Inferior parietal cortex (tissue), 1 donor: ENCODE data around the gene EVX2.

Source experiments
- DNase-seq: peaks from one replicate; pipeline ENCODE4 v3.0.0-alpha.2; 2016; ENCODE audit errors: extremely low spot score

EVX2 gene

DNA sequence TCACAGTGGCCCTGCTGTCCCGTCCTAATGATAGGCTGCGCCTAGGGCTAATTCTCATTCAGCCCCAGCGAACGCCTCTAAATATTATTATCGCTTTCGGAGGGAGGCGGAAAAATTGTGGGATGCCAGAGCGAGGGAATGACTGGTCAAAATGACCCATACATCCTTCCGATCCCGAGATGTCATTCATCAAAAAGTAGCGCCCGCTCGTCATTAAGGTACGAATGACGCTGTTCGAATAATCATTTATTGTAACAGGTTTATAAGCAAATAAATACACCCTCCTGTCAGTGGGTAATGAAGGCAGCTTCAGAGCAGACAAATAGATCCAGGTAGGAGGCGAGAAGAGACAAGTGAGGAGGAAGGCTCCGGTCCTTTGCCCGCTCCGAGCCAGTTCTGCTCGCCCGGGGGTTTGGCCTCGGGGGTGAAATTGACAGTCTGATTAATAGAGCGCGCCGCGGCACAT lies at the start of gene EVX2:
Gene EVX2, minus strand, starts transcription at position 167 of the 466 bp plus-strand sequence. CDS start 186 bp downstream, outside the sequence.
- no peak for DNase-seq

GRCh38 chr2:176133389-176133788 lies 49.6 kb upstream of the EVX2 start:
- DNase-seq = no peak

DNA sequence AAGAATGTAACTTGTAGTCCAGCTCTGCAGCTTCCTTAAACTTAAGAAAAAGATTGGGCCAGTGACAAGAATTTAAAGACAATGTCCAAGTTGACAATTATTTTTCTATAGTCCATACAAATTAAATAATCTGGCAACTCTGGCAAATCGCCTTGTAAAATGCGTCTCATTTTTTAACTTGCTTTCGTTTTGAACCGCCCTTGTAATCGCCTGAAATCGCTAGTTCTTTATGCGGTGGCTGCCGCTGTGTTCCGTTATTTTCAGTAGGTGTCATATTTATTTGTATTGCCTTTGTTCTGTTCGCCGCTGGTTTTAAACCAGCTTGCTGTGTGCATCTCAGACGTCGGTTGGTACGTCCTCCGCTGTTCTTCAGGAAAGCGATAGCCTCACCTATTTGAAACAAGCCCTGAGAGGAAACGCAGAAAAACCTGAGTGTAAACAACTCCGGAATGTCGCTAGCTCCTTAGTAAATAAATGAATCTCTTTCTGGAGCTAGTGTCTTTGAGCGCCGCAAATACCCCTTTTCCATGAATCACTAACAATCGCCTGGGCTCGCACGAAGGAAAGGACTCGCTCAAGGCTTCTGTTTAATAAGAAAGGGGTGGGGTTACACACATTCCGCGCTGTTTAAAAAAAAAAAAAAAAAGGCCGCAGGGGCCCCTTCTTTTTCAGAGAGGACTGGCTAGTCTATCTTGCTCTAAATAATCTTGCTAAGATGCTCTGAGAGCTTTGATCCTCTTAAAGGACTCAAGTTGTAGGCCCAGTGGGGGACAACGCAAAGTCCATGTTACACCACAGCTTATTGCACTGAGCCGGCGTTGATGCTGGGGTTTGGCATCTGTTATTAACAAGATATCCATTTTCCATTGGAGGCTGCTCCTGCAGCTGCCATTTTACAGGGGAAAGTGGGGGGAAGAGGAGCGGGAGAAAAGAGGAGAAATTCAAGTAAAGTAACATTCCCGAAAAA lies 48.7 kb upstream of the EVX2 start:
- DNase-seq = no peak

GRCh38 chr2:176131848-176132158 lies 48.0 kb upstream of the EVX2 start:
- DNase-seq = no peak

DNA sequence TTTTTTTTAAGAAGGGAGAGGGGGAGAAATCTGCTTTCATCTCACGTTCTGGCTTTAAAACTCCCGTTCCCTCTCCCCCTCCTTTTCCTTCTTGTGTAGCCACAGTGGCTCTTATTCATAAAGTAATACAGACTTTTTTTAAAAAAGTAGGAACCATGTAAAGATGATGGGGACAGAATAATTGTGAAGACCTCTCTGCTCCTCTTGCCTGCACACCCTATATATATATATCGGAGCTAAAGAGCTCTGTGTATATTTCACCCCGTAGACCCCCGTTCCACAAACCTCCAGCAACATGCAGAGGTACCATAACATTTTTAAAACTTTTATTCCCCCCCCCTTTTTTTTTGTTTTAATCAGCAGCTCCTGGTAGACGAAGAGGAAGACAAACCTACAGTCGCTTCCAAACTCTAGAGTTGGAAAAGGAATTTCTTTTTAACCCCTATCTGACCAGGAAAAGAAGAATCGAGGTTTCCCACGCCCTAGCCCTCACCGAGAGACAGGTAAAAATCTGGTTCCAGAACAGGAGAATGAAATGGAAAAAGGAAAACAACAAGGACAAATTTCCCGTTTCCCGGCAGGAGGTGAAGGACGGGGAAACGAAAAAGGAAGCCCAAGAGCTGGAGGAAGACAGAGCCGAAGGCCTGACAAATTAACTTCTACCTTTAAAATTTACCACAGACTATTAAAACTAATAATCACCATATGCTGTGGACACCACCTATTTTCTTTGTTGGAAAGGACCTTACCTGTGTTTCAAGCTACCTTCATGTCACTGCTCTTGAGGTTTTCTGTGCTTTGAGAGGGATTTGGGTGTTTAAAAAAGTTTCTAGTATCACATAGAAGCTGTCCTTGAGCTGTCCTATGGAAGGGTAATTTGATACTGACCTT lies 47.4 kb upstream of the EVX2 start:
- DNase-seq = no peak

DNA sequence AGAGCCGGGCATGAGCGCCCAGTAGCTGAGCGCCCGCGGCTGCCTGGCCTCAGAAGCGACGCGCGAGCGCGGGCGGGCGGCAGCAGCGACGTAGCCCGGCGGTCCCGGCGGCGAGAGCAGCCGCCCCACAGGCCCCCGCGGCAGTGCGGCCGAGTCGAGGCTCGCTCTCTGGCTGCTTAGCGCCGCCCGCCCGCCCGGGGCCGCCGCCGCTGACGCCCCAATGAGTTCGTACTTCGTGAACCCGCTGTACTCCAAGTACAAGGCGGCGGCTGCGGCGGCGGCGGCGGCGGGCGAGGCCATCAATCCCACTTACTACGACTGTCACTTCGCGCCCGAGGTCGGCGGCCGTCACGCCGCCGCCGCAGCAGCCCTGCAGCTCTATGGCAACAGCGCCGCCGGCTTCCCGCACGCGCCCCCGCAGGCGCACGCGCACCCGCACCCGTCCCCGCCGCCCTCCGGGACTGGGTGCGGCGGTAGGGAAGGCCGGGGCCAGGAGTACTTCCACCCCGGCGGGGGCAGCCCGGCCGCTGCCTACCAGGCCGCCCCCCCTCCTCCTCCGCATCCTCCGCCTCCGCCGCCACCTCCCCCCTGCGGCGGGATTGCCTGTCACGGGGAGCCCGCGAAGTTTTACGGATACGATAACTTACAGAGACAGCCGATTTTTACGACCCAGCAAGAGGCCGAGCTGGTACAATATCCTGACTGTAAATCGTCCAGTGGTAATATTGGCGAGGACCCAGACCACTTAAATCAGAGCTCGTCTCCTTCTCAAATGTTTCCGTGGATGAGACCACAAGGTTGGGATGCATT lies 46.6 kb upstream of the EVX2 start:
- no peak for DNase-seq

- no peak for DNase-seq
These were observed 46.0 kb upstream of the EVX2 start for GRCh38 chr2:176129813-176130146.

DNA sequence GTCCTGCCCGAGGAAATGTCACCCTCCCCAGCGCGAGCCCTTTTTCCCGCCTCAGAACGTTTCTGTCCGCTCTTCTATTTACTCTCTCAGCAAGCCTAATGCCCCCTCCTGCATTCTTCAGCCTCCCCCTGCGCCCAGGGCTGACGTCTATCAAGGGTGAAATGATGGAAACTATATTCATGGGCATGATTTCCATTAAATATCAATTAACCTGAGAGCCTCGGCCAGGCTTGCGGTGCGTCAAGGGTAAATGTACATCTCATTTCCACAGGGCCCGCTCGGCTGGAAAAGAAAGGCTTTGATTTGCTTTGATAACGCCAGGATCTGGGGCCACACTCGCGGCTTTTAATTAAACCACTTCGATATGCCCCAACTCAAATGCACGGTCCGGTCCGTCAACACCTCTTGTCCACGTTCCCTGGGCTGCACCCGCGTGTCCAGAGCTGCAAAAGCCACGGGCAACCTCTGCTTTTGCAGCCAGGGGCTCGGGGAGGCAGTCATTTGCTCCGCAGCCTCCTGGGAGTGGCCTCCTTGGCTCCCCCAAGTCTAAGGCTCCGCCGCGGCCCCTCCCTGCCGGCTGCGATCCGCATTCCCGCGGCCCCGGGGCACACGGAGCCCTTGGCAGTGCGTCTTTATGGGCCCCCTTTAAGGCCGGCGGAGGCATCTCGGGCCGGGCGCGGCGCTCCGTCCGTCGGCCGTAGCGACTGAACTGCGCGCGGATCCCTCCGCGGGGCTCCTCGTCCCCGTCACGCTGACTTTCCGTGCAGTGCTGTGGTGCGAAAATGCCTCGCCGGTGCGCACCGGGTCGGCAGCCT lies 45.4 kb upstream of the EVX2 start, which contains the start of gene HOXD8:
Gene HOXD8, plus strand, starts transcription at position 724 of the 815 bp plus-strand sequence. CDS start 662 bp downstream, outside the sequence.
- no peak for DNase-seq

DNA sequence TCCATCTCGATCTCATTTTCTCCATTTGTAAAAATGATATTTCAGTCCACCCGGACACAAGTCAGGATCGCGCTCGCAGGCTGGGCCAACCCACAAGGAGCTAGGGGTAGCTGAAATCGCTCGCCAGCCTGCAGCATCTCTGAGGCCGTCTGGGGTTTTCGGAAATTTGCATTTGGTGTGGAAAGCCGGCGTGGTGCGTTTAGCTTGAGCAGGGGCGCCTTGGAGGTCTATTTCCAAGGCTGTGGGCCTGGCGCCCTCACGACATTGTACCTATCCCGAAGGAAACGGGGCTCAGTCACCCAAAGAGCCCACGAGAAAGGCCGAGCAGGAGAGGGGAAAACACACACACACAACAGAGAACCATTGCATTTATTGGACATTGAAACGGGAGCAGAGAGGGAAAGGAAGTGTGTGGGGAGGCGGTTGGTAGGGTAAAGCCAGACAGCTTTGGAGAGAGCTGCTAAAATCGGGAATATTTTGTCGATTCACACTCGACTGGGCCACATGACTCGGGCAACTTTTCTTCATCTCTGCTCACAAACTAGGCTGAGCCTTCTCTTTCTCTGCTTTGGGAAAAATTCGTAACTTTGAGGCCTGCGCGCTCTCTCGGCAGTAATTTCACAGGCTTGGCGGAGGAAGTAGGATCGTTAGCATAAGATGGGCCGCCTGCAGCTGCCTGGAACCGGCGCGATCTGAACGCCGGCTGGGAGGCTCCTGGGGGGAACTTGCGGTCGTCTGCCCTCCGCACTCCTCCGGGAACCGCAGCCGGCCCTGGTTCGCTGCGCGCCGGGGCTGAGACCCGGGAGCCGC lies 44.6 kb upstream of the EVX2 start:
- no peak for DNase-seq

- DNase-seq = no peak
These were observed 44.0 kb upstream of the EVX2 start for GRCh38 chr2:176127774-176128072.

GRCh38 chr2:176126929-176127773 lies 43.4 kb upstream of the EVX2 start:
- peak; percentile 86 for DNase-seq

DNA sequence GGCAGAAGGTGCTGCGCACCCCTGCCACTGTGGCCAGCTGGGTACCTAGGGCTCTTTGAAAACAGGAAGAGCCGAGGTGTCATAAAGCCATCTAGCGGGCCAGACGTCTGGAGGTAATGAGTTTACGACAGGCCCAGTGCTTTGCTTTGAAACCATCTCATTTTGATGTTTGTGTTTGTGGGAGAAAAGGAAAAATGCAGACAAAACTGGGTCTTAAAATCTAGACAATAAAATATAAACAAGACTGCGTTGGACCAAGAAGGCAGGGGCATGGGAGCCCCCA lies 42.0 kb upstream of the EVX2 start:
- DNase-seq = no peak

GRCh38 chr2:176124947-176125771 lies 41.4 kb upstream of the EVX2 start:
- no peak for DNase-seq

DNA sequence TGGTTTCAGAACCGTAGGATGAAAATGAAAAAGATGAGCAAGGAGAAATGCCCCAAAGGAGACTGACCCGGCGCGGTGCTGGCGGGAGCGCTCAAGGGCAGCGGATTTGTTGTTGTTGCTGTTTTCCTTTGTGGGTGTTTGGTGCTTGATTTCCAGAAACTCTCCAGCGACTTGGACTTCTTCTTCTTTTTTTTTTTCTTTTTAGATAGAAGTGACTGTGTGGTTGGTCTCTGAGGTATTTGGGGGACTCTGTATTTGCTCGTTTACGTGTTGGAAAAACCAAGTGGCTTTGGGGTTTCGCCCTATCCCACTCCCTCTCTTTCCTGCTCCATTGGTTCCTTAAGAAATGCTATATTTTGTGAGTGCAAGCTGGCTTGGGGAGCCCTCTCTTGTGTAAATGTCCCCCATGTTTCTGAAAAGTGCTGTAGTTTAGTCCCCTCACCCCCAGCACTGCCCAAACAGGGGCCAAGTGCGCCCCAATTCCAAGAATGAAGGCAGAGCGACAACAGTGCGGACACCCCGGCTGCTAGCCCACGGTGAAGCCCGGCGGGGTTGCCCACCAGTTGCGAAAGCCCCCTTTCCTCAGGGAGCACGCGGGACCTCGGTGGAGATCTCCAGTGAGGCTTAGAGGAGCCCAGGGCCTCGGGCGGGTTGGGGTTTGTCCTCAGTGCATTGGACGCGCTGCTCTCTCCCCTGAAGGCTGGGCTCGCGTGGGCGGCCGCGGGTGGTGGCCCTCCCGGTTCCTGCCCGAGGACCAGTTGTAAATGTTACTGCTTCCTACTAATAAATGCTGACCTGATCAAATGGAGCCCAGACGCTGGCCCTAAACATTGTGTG lies 40.6 kb upstream of the EVX2 start:
- DNase-seq = no peak

GRCh38 chr2:176123411-176124109 lies 39.8 kb upstream of the EVX2 start:
- no peak for DNase-seq

DNA sequence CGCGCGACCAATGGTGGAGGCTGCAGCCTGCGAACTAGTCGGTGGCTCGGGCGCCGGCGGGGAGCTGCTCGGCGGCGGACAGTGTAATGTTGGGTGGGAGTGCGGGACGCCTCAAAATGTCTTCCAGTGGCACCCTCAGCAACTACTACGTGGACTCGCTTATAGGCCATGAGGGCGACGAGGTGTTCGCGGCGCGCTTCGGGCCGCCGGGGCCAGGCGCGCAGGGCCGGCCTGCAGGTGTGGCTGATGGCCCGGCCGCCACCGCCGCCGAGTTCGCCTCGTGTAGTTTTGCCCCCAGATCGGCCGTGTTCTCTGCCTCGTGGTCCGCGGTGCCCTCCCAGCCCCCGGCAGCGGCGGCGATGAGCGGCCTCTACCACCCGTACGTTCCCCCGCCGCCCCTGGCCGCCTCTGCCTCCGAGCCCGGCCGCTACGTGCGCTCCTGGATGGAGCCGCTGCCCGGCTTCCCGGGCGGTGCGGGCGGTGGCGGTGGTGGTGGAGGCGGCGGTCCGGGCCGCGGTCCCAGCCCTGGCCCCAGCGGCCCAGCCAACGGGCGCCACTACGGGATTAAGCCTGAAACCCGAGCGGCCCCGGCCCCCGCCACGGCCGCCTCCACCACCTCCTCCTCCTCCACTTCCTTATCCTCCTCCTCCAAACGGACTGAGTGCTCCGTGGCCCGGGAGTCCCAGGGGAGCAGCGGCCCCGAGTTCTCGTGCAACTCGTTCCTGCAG lies 39.1 kb upstream of the EVX2 start, which contains the start of gene HOXD9:
Gene HOXD9, plus strand, starts transcription at position 37 of the 728 bp plus-strand sequence. Its CDS starts 50 bp downstream, at position 87.
- DNase-seq = no peak
